HepG2 (cell line): ENCODE measurements around the gene HSPB9. TPM values are rescaled to one million over a fixed set of nuclear protein-coding genes. Genes with fewer than 3 reads are reported as not detected.

ENCODE experiments used
- ARNTL ChIP-seq: sonication (generic); formaldehyde crosslinking; IDR thresholded peaks from 2 replicates; pipeline ENCODE4 v1.4.0; 2020; ENCODE audit warnings: mild to moderate bottlenecking, missing genetic modification reagents
- CBFB ChIP-seq: sonication (generic); formaldehyde crosslinking; IDR thresholded peaks from 2 replicates; pipeline ENCODE4 v1.4.0; 2020; ENCODE audit warnings: missing genetic modification reagents
- ESRRA ChIP-seq: sonication (generic); formaldehyde crosslinking; IDR thresholded peaks from 2 replicates; pipeline ENCODE4 v1.5.1; 2020; ENCODE audit warnings: mild to moderate bottlenecking, low read depth, missing genetic modification reagents
- FOXA3 ChIP-seq: IDR thresholded peaks from 2 replicates; pipeline ENCODE4 v1.6.1; 2016; ENCODE audit warnings: missing genetic modification reagents, missing compliant biosample characterization
- HMG20B ChIP-seq: conservative IDR thresholded peaks from 2 replicates; pipeline ENCODE4 v1.6.1; 2016; ENCODE audit warnings: missing genetic modification reagents, missing compliant biosample characterization
- KDM3A ChIP-seq: IDR thresholded peaks from 2 replicates; pipeline ENCODE4 v1.6.1; 2018; ENCODE audit warnings: low read depth, missing compliant biosample characterization
- NFE2L2 ChIP-seq: fragments of 150-350 bp; IDR thresholded peaks from 2 replicates; pipeline ENCODE4 v1.6.1; 2014; ENCODE audit warnings: low read length
- PAF1 ChIP-seq: IDR thresholded peaks from 2 replicates; pipeline ENCODE4 v1.6.1; 2016; ENCODE audit warnings: missing genetic modification reagents, missing compliant biosample characterization
- PCBP1 ChIP-seq: fragments of 200-400 bp; formaldehyde crosslinking; IDR thresholded peaks from 2 replicates; pipeline ENCODE4 v1.6.1; 2017; ENCODE audit warnings: mild to moderate bottlenecking, low read depth, low read length, borderline replicate concordance
- RELA ChIP-seq: sonication (generic); formaldehyde crosslinking; IDR thresholded peaks from 2 replicates; pipeline ENCODE4 v1.4.0; 2020; ENCODE audit warnings: missing genetic modification reagents
- TOE1 ChIP-seq: sonication (generic); formaldehyde crosslinking; IDR thresholded peaks from 2 replicates; pipeline ENCODE4 v1.4.0; 2020; ENCODE audit warnings: mild to moderate bottlenecking, missing genetic modification reagents
- ZBTB38 ChIP-seq: sonication (generic); formaldehyde crosslinking; IDR thresholded peaks from 2 replicates; pipeline ENCODE4 v1.5.1; 2020; ENCODE audit warnings: mild to moderate bottlenecking, missing genetic modification reagents
- ZBTB7B ChIP-seq: sonication (generic); formaldehyde crosslinking; IDR thresholded peaks from 2 replicates; pipeline ENCODE4 v1.4.0; 2020; ENCODE audit warnings: missing genetic modification reagents
- ZNF180 ChIP-seq: sonication (generic); formaldehyde crosslinking; IDR thresholded peaks from 2 replicates; pipeline ENCODE4 v1.4.0; 2020; ENCODE audit warnings: low read depth, missing genetic modification reagents, borderline replicate concordance
- ZNF24 ChIP-seq: fragments of 450-650 bp; IDR thresholded peaks from 2 replicates; pipeline ENCODE4 v1.6.1; 2017; ENCODE audit warnings: antibody characterized with exemption, mild to moderate bottlenecking
- ZNF607 ChIP-seq: sonication (generic); formaldehyde crosslinking; IDR thresholded peaks from 2 replicates; pipeline ENCODE4 v1.5.1; 2020; ENCODE audit warnings: missing genetic modification reagents, mild to moderate bottlenecking, borderline replicate concordance
- ZNF652 ChIP-seq: IDR thresholded peaks from 2 replicates; pipeline ENCODE4 v1.6.1; 2016; ENCODE audit warnings: low read depth, borderline replicate concordance
- polyA plus RNA-seq, 8 experiments: library from polyadenylated mRNA; depleted of rRNA in 3 of 8; stranded (reverse) in 7 of 8; unstranded in 1 of 8; fragments of >200 nt; fragmentation: Illumina TruSeq in 4 of 8; extraction: Trizol in 4 of 8; gene quantifications; 2 replicates each; pipeline versions ENCODE4 v1.2.1 to v1.2.3, GENCODE V29; 2011 to 2016; ENCODE audit warnings: low read depth in 4 of 8, missing spikeins in 1 of 8, mixed read lengths in 1 of 8; ENCODE audit not compliant: insufficient read depth in 1 of 8
- total RNA-seq, 5 experiments: library from RNA; depleted of rRNA; stranded (reverse); fragments of >200 nt; fragmentation: Illumina TruSeq; extraction: Trizol; gene quantifications; 2 replicates each; pipeline ENCODE4 v1.2.3, GENCODE V29; 2016; ENCODE audit warnings: low read depth in 1 of 5
- TF ChIP-seq, protein P1 (sequence below): sonication (generic); formaldehyde crosslinking; IDR thresholded peaks from 2 replicates; pipeline ENCODE4 v1.4.0; 2020; ENCODE audit warnings: missing genetic modification reagents
- TF ChIP-seq, protein P2 (sequence below): sonication (generic); formaldehyde crosslinking; IDR thresholded peaks from 2 replicates; pipeline ENCODE4 v1.4.0; 2020; ENCODE audit warnings: mild to moderate bottlenecking, missing genetic modification reagents, borderline replicate concordance
- TF ChIP-seq, protein P3 (sequence below): sonication (generic); formaldehyde crosslinking; IDR thresholded peaks from 2 replicates; pipeline ENCODE4 v1.4.0; 2020; ENCODE audit warnings: missing genetic modification reagents

Gene HSPB9
- total and polyA plus RNA-seq, 2 of the 13 experiments (the other 11 are each of a cell fraction or from before 2014, with no cell fraction given): 0.05 to 0.24 TPM

DNA sequence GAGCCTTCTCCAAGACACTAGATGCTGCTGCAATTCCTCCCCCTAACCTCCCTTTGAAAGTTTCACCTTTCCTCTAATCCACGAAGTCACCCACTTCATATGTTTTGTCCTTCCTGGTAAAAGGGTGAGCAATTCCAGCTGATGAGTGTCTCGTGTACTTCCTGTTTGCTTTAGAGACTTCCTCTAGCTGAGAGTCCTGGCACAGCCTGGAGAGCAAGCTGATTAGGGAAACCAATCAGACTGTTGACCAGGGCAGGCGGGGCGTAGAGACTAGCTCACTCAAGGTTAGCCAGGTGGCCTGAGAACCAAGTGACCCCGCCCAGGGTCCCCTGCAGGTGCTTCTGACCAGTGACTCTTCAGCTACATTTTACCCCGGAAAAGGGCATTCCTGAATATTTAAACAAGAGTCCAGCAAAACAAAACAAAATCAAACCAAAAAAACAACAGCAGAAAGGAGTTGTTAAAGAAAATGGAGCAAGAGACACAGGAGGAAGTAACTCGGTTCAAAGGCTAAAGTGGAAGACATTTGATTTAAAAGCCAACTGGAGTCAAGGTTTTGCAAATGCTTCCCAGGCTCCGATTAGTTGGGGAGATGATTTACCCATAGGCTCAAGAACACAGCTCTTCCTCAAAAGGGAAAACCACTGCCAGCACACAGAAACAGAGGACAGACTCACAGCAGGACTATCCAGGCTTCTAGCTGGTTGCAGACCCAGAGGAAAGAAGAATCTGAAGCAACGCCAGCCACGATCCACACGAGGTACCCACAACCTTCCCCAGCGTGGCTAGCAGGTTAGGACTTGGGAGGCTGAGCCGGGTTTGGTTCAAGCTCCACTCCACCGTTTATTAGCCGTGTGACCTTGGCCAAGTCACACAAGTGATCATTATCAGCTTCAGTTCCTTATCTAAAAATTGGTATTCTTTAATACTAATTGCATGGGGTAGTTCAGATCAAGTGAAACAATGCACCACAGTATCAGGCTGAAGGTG lies 13.4 kb downstream of the HSPB9 start (continued):
- TF ChIP-seq, protein P1, sequence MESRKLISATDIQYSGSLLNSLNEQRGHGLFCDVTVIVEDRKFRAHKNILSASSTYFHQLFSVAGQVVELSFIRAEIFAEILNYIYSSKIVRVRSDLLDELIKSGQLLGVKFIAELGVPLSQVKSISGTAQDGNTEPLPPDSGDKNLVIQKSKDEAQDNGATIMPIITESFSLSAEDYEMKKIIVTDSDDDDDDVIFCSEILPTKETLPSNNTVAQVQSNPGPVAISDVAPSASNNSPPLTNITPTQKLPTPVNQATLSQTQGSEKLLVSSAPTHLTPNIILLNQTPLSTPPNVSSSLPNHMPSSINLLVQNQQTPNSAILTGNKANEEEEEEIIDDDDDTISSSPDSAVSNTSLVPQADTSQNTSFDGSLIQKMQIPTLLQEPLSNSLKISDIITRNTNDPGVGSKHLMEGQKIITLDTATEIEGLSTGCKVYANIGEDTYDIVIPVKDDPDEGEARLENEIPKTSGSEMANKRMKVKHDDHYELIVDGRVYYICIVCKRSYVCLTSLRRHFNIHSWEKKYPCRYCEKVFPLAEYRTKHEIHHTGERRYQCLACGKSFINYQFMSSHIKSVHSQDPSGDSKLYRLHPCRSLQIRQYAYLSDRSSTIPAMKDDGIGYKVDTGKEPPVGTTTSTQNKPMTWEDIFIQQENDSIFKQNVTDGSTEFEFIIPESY (CRISPR knock-in tag): peak; percentile 29; the same call in 1 of the 2 replicates
- TF ChIP-seq, protein P2, sequence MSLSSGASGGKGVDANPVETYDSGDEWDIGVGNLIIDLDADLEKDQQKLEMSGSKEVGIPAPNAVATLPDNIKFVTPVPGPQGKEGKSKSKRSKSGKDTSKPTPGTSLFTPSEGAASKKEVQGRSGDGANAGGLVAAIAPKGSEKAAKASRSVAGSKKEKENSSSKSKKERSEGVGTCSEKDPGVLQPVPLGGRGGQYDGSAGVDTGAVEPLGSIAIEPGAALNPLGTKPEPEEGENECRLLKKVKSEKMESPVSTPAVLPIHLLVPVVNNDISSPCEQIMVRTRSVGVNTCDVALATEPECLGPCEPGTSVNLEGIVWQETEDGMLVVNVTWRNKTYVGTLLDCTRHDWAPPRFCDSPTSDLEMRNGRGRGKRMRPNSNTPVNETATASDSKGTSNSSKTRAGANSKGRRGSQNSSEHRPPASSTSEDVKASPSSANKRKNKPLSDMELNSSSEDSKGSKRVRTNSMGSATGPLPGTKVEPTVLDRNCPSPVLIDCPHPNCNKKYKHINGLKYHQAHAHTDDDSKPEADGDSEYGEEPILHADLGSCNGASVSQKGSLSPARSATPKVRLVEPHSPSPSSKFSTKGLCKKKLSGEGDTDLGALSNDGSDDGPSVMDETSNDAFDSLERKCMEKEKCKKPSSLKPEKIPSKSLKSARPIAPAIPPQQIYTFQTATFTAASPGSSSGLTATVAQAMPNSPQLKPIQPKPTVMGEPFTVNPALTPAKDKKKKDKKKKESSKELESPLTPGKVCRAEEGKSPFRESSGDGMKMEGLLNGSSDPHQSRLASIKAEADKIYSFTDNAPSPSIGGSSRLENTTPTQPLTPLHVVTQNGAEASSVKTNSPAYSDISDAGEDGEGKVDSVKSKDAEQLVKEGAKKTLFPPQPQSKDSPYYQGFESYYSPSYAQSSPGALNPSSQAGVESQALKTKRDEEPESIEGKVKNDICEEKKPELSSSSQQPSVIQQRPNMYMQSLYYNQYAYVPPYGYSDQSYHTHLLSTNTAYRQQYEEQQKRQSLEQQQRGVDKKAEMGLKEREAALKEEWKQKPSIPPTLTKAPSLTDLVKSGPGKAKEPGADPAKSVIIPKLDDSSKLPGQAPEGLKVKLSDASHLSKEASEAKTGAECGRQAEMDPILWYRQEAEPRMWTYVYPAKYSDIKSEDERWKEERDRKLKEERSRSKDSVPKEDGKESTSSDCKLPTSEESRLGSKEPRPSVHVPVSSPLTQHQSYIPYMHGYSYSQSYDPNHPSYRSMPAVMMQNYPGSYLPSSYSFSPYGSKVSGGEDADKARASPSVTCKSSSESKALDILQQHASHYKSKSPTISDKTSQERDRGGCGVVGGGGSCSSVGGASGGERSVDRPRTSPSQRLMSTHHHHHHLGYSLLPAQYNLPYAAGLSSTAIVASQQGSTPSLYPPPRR: peak; percentile 52; the same call in 1 of the 2 replicates
- 0 out of 2 replicates have a peak, but pooled peaks have one; percentile 39 for TF ChIP-seq HMG20B
- TF ChIP-seq CBFB (CRISPR knock-in tag): 0 out of 2 replicates have a peak, but pooled peaks have one; percentile 59
- peak; percentile 45; the same call in 1 of the 2 replicates for TF ChIP-seq ZBTB38
- TF ChIP-seq ZNF652 (CRISPR knock-in tag): no peak
- TF ChIP-seq ZBTB7B (CRISPR knock-in tag): peak; percentile 6; the same call in 1 of the 2 replicates
- peak; percentile 54; the same call in 1 of the 2 replicates for TF ChIP-seq KDM3A (CRISPR knock-in tag)
- TF ChIP-seq PCBP1: no peak
- peak; percentile 62 for TF ChIP-seq ARNTL
- TF ChIP-seq FOXA3 (CRISPR knock-in tag): peak; percentile 80
- no peak for TF ChIP-seq NFE2L2
- TF ChIP-seq, protein P3, sequence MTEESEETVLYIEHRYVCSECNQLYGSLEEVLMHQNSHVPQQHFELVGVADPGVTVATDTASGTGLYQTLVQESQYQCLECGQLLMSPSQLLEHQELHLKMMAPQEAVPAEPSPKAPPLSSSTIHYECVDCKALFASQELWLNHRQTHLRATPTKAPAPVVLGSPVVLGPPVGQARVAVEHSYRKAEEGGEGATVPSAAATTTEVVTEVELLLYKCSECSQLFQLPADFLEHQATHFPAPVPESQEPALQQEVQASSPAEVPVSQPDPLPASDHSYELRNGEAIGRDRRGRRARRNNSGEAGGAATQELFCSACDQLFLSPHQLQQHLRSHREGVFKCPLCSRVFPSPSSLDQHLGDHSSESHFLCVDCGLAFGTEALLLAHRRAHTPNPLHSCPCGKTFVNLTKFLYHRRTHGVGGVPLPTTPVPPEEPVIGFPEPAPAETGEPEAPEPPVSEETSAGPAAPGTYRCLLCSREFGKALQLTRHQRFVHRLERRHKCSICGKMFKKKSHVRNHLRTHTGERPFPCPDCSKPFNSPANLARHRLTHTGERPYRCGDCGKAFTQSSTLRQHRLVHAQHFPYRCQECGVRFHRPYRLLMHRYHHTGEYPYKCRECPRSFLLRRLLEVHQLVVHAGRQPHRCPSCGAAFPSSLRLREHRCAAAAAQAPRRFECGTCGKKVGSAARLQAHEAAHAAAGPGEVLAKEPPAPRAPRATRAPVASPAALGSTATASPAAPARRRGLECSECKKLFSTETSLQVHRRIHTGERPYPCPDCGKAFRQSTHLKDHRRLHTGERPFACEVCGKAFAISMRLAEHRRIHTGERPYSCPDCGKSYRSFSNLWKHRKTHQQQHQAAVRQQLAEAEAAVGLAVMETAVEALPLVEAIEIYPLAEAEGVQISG (CRISPR knock-in tag): peak; percentile 60
- peak; percentile 77; the same call in 1 of the 2 replicates for TF ChIP-seq ZNF607 (CRISPR knock-in tag)
- TF ChIP-seq ZNF180: no peak
- peak; percentile 75; the same call in 1 of the 2 replicates for TF ChIP-seq ESRRA
- TF ChIP-seq ZNF24: no peak
- no peak for TF ChIP-seq PAF1 (CRISPR knock-in tag)
- TF ChIP-seq TOE1 (CRISPR knock-in tag): no peak
- TF ChIP-seq RELA (CRISPR knock-in tag): 0 out of 2 replicates have a peak, but pooled peaks have one; percentile 49
